ENCODE measurements around the gene ADH1C. TPM values are rescaled to one million over a fixed set of nuclear protein-coding genes. Genes with fewer than 3 reads are reported as not detected.

Gene ADH1C
- total RNA-seq, 4 donors from 2014 or later = 0.75 to 12.6 (median 8.4) TPM

DNA sequence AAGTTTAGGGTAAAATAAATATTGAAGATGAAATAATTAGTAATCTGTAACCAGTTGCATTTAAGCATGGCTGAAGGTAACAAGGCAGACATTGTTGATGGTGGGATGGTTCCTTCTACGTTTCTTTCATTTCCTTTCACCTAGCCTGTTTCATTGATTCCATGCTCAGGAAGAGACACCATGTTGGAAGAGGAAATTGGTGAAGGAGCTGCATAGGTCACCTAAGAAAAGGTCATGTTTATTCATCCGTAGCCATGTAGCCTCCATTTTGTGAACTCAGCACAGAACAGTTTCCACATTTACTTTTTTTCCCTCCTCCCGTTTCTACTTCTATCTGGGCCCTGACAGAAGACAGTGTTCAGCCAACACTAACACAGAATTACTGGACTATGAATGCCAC, 35.2 kb downstream of the ADH1C start:
- Histone ChIP-seq H3K4me3 (peak overlapping the region in 3 of 4 donors; percentile 21 to 52 (median 39)), H3K27ac (peak overlapping the region in 3 of 4 donors; percentile 48 to 85 (median 60)), H3K9me3 (no peaks in the 10 kb centered on the region), H3K27me3 (no peaks in the 10 kb centered on the region), H3K4me1 (peaks cover 0 to 13% (median 5%) of the 10 kb centered on the region in 3 donors), H3K36me3 (peaks cover 0 to 9% (median 0%) of the 10 kb centered on the region in 3 donors)
- TF ChIP-seq POLR2A (IDR thresholded peaks at IDR 0.05) = no peak
- TF ChIP-seq, protein P1, sequence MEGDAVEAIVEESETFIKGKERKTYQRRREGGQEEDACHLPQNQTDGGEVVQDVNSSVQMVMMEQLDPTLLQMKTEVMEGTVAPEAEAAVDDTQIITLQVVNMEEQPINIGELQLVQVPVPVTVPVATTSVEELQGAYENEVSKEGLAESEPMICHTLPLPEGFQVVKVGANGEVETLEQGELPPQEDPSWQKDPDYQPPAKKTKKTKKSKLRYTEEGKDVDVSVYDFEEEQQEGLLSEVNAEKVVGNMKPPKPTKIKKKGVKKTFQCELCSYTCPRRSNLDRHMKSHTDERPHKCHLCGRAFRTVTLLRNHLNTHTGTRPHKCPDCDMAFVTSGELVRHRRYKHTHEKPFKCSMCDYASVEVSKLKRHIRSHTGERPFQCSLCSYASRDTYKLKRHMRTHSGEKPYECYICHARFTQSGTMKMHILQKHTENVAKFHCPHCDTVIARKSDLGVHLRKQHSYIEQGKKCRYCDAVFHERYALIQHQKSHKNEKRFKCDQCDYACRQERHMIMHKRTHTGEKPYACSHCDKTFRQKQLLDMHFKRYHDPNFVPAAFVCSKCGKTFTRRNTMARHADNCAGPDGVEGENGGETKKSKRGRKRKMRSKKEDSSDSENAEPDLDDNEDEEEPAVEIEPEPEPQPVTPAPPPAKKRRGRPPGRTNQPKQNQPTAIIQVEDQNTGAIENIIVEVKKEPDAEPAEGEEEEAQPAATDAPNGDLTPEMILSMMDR (IDR thresholded peaks at IDR 0.05) = no peak
- intact Hi-C loops (cut with DNase I) = no loop called here
- 65 to 77% methylated on average over 3 of the region's 3 CpGs for WGBS, 2 donors
- DNase-seq = no peak

DNA sequence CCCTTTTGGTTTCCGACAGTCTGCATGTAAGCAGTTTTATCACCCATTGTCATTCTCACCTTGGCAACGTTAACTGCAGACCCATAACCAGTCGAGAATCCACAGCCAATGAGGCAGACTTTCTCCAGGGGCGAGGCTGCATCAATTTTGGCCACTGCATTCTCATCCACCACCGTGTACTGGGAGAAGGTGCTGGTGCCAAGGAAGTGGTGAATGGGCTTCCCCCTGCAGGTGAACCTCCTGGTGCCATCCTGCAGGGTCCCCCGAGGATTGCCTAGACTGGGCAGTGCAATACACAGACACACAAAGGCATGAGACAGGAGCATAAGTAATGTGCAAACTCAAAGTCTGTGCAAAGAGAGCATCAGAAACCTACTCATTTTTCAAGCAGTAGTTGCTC, 36.7 kb downstream of the ADH1C start:
- no peak for TF ChIP-seq POLR2A (IDR thresholded peaks at IDR 0.05)
- TF ChIP-seq, protein P1 (IDR thresholded peaks at IDR 0.05) = no peak
- no peaks in the 10 kb centered on the region for H3K9me3 ChIP-seq
- intact Hi-C loops (cut with DNase I) = no loop called here

DNA sequence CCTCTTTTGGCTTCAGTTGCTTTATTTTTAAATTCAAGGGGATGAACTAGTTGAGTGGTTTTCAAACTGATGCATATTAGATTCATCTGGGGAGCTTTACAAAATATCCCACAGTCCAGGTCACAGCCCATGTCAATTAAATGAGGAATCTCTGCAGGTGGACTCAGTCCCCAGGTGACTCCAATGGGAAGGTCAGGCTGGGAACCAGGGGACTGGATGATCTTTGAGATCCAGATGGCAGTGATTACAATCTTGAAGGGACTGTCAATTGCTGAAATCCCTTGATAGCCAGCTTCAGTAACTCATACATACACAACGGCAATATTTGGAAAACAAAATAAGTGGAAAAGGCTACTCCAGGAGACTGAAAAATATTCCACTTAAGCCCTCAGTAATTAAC, 38.3 kb downstream of the ADH1C start:
- Histone ChIP-seq H3K27ac (no peak overlapping the region), H3K4me3 (peak overlapping the region in 1 of 4 donors; percentile 52)
- WGBS, 2 donors = 88 to 100% methylated on average over 1 of the region's 1 CpG

More for the DNA sequence above, 36.7 kb downstream of the ADH1C start:
- H3K27me3 ChIP-seq = no peaks in the 10 kb centered on the region
- WGBS, 2 donors = 74 to 78% methylated on average over 5 of the region's 6 CpGs
- H3K36me3 ChIP-seq = peaks cover 0 to 14% (median 0%) of the 10 kb centered on the region in 3 donors
- peak overlapping the region in 1 of 4 donors; percentile 52 for H3K4me3 ChIP-seq
- H3K27ac ChIP-seq = peak overlapping the region in 1 of 4 donors; percentile 85
- peaks cover 0 to 4% (median 0%) of the 10 kb centered on the region in 3 donors for H3K4me1 ChIP-seq
- DNase-seq = no peak

DNA sequence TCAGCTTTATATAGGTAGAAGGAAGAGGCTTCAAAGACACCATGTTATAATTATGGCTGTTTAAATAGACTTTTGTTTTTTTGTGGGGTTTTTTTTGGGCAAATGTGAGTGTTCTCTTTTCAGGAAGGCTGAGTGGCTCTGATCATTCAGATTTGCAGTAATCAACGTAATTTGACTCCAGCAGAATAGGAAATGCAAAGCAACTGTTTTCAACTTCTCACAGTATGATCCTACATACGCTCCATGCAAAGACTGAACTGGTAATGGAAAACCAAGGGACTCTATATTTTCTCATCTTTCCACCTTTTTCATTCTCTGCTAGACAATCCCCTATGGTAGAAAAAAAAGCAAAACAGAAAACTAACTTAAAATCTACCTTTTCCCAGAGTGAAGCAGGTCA, 42.2 kb downstream of the ADH1C start:
- TF ChIP-seq, protein P1 (IDR thresholded peaks at IDR 0.05) = no peak
- no peak for TF ChIP-seq POLR2A (IDR thresholded peaks at IDR 0.05)
- Histone ChIP-seq H3K9me3 (no peaks in the 10 kb centered on the region), H3K4me3 (no peak overlapping the region), H3K27ac (no peak overlapping the region), H3K4me1 (no peaks in the 10 kb centered on the region), H3K36me3 (peaks cover 0 to 9% (median 0%) of the 10 kb centered on the region in 3 donors), H3K27me3 (no peaks in the 10 kb centered on the region)
- 68 to 71% methylated on average over 2 of the region's 2 CpGs for WGBS, 2 donors
- intact Hi-C loops (cut with DNase I) = no loop called here
- DNase-seq = no peak

More for the DNA sequence above, 38.3 kb downstream of the ADH1C start:
- H3K36me3 ChIP-seq = peaks cover 0 to 14% (median 0%) of the 10 kb centered on the region in 3 donors
- H3K4me1 ChIP-seq = peaks cover 0 to 4% (median 0%) of the 10 kb centered on the region in 3 donors
- H3K27me3 ChIP-seq = no peaks in the 10 kb centered on the region
- intact Hi-C loops (cut with DNase I) = no loop called here
- H3K9me3 ChIP-seq = no peaks in the 10 kb centered on the region
- DNase-seq = no peak
- no peak for TF ChIP-seq POLR2A (IDR thresholded peaks at IDR 0.05)
- TF ChIP-seq, protein P1 (IDR thresholded peaks at IDR 0.05) = no peak

DNA sequence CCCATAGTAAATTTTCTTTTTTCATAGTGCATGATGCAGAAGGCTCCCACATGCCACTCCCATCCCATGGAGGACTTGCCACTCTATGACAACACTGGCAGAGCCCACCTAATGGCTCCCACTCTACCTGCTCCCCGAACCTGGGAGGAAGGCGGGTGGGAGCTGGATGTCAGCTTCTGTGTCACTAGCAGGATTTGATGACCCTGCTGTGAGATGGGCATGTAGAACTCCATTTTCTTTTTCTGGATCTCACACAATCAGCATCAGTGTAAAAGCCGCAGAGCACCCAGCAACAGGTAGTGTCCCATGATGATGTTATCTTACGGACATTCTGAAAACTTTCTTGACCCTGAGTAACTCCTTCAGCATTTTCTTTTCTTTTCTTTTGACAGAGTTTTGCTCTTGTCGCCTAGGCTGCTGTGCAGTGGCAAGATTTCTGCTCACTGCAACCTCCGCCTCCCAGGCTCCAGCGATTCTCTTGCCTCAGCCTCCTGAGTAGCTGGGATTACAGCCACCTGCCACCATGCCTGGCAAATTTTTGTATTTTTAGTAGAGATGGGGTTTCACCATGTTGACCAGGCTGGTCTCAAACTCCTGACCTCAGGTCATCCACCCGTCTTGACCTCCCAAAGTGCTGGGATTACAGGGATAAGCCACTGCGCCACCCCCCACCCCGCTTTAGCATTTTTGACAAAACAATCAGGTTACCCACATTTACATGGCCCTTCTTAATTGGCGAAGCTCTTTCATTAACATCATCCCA, 46.7 kb downstream of the ADH1C start:
- Histone ChIP-seq H3K36me3 (no peaks in the 10 kb centered on the region), H3K9me3 (no peaks in the 10 kb centered on the region), H3K4me3 (no peak overlapping the region), H3K27ac (no peak overlapping the region), H3K27me3 (no peaks in the 10 kb centered on the region), H3K4me1 (peaks cover 0 to 10% (median 0%) of the 10 kb centered on the region in 3 donors)
- no peak for TF ChIP-seq POLR2A (IDR thresholded peaks at IDR 0.05)
- TF ChIP-seq, protein P1 (IDR thresholded peaks at IDR 0.05) = no peak
- intact Hi-C loops (cut with DNase I) = no loop called here
- DNase-seq = no peak
- 88 to 96% methylated on average over 11 of the region's 11 CpGs for WGBS, 2 donors
